Body of pancreas (tissue), 4 donors: Measurements from ENCODE around the gene ZNF566.

ENCODE experiments used
- POLR2A ChIP-seq, 3 donors: fragments of 450-650 bp; IDR thresholded peaks; one replicate each; pipeline ENCODE4 v1.6.1; 2016; ENCODE audit warnings: antibody characterized with exemption in 3 of 3, mild to moderate bottlenecking in 2 of 3
- TF ChIP-seq, protein P1 (sequence below), 7 experiments: fragments of 450-650 bp in 4 of 7; fragments of 200-600 bp in 3 of 7; sonication (generic) in 3 of 7; IDR thresholded peaks; one replicate each; pipeline ENCODE4 v1.5.1; 2016 to 2019; ENCODE audit warnings: antibody characterized with exemption in 7 of 7

DNA sequence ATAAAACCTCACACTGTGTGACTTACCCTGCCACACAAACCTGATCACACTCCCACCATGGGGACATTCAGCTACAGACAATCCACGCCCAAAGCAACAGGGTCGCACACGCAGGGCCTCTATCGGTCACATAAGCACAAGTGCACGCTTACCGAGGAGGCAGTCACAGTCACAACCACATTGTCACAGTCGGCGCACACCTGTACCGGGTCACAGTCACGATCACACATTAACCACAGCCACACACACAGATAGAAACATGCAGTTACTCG is 579 bp downstream of the ZNF566 start:
- TF ChIP-seq, protein P1, sequence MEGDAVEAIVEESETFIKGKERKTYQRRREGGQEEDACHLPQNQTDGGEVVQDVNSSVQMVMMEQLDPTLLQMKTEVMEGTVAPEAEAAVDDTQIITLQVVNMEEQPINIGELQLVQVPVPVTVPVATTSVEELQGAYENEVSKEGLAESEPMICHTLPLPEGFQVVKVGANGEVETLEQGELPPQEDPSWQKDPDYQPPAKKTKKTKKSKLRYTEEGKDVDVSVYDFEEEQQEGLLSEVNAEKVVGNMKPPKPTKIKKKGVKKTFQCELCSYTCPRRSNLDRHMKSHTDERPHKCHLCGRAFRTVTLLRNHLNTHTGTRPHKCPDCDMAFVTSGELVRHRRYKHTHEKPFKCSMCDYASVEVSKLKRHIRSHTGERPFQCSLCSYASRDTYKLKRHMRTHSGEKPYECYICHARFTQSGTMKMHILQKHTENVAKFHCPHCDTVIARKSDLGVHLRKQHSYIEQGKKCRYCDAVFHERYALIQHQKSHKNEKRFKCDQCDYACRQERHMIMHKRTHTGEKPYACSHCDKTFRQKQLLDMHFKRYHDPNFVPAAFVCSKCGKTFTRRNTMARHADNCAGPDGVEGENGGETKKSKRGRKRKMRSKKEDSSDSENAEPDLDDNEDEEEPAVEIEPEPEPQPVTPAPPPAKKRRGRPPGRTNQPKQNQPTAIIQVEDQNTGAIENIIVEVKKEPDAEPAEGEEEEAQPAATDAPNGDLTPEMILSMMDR (IDR thresholded peaks at IDR 0.05): no peak
- no peak for TF ChIP-seq POLR2A (IDR thresholded peaks at IDR 0.05)
